Measurements from ENCODE around the gene FAM50A. TPM values are rescaled to one million over a fixed set of nuclear protein-coding genes. Genes with fewer than 3 reads are reported as not detected.

FAM50A gene
- total RNA-seq, 3 donors from 2014 or later (not counting 1 experiment from before 2014, with no cell fraction given), result 48.9 to 63.2 (median 54.1) TPM

GRCh38 chrX:154458954-154459778 lies 15.2 kb downstream of the FAM50A start:
- H3K4me1 ChIP-seq (ENCODE audit: control insufficient read depth, insufficient read depth, low read length), result peaks cover 21% of the 10 kb centered on the region
- Mint-ChIP-seq H3K36me3 (no peaks in the 10 kb centered on the region), H3K9me3 (no peaks in the 10 kb centered on the region), H3K4me3 (peak overlapping the region; percentile 79), H3K4me1 (peaks cover 6 to 18% of the 10 kb centered on the region in 2 donors), H3K27me3 (ENCODE audit: low read depth in 2 of 2) (peaks cover 0 to 7% of the 10 kb centered on the region in 2 donors), H3K27ac (peak overlapping the region in 1 of 2 donors; percentile 18)
- H3K27ac ChIP-seq (ENCODE audit: low read length), result no peak overlapping the region
- WGBS (ENCODE audit: insufficient coverage), result 55% methylated on average over 11 of the region's 15 CpGs
- DNase-seq (peak in 1 of 2 donors; percentile 38), ATAC-seq (peak in 1 of 3 donors; percentile 53)
- no peaks in the 10 kb centered on the region for H3K9me3 ChIP-seq (ENCODE audit: control insufficient read depth, insufficient read depth, low read length)
- no peak for TF ChIP-seq CTCF (IDR thresholded peaks at IDR 0.05)
- H3K36me3 ChIP-seq (ENCODE audit: control insufficient read depth, insufficient read depth, low read length), result no peaks in the 10 kb centered on the region
- peak overlapping the region; percentile 44 for H3K4me3 ChIP-seq (ENCODE audit: low read length)
- intact Hi-C loops (cut with micrococcal nuclease), result no loop called here
- H3K27me3 ChIP-seq (ENCODE audit: control insufficient read depth, insufficient read depth, low read length), result no peaks in the 10 kb centered on the region

- Mint-ChIP-seq H3K27ac (no peak overlapping the region), H3K27me3 (ENCODE audit: low read depth in 2 of 2) (peaks cover 0 to under 1% of the 10 kb centered on the region in 2 donors), H3K4me1 (peaks cover 6 to 18% of the 10 kb centered on the region in 2 donors), H3K9me3 (no peaks in the 10 kb centered on the region), H3K36me3 (no peaks in the 10 kb centered on the region), H3K4me3 (peak overlapping the region; percentile 52)
- Histone ChIP-seq H3K9me3 (ENCODE audit: control insufficient read depth, insufficient read depth, low read length) (no peaks in the 10 kb centered on the region), H3K4me3 (ENCODE audit: low read length) (no peak overlapping the region), H3K27ac (ENCODE audit: low read length) (no peak overlapping the region), H3K4me1 (ENCODE audit: control insufficient read depth, insufficient read depth, low read length) (peaks cover 21% of the 10 kb centered on the region), H3K36me3 (ENCODE audit: control insufficient read depth, insufficient read depth, low read length) (no peaks in the 10 kb centered on the region), H3K27me3 (ENCODE audit: control insufficient read depth, insufficient read depth, low read length) (no peaks in the 10 kb centered on the region)
- WGBS (ENCODE audit: insufficient coverage), result 70% methylated on average over 13 of the region's 14 CpGs
- intact Hi-C loops (cut with micrococcal nuclease), result no loop called here
- no peak for DNase-seq
- no peak for TF ChIP-seq CTCF (IDR thresholded peaks at IDR 0.05)
- no peak for ATAC-seq
Measured at GRCh38 chrX:154459832-154460231, 15.9 kb downstream of the FAM50A start.

GRCh38 chrX:154460326-154460725 lies 16.4 kb downstream of the FAM50A start:
- Histone ChIP-seq H3K4me3 (ENCODE audit: low read length) (no peak overlapping the region), H3K27ac (ENCODE audit: low read length) (no peak overlapping the region), H3K36me3 (ENCODE audit: control insufficient read depth, insufficient read depth, low read length) (no peaks in the 10 kb centered on the region), H3K9me3 (ENCODE audit: control insufficient read depth, insufficient read depth, low read length) (no peaks in the 10 kb centered on the region), H3K4me1 (ENCODE audit: control insufficient read depth, insufficient read depth, low read length) (peaks cover 21% of the 10 kb centered on the region), H3K27me3 (ENCODE audit: control insufficient read depth, insufficient read depth, low read length) (no peaks in the 10 kb centered on the region)
- WGBS (ENCODE audit: insufficient coverage), result 91% methylated on average over 26 of the region's 26 CpGs
- Mint-ChIP-seq H3K4me1 (peaks cover 6 to 18% of the 10 kb centered on the region in 2 donors), H3K27me3 (ENCODE audit: low read depth in 2 of 2) (no peaks in the 10 kb centered on the region), H3K27ac (no peak overlapping the region), H3K9me3 (no peaks in the 10 kb centered on the region), H3K36me3 (no peaks in the 10 kb centered on the region), H3K4me3 (peak overlapping the region; percentile 52)
- no peak for ATAC-seq
- intact Hi-C loops (cut with micrococcal nuclease), result no loop called here
- TF ChIP-seq CTCF (IDR thresholded peaks at IDR 0.05), result no peak
- DNase-seq, result no peak
